Right lobe of liver (tissue), 4 donors: ENCODE data around the gene UNC79.

Source experiments
- CTCF ChIP-seq, 4 donors: fragments of 200-600 bp in 3 of 4; fragments of 450-650 bp in 1 of 4; IDR thresholded peaks; one replicate each; pipeline versions ENCODE4 v1.5.1 to v1.8.0; 2016 to 2022; ENCODE audit warnings: antibody characterized with exemption in 4 of 4, mild to moderate bottlenecking in 2 of 4
- POLR2A ChIP-seq: fragments of 450-650 bp; IDR thresholded peaks from one replicate; pipeline ENCODE4 v1.6.1; 2017; ENCODE audit warnings: antibody characterized with exemption, mild to moderate bottlenecking
- donor health status: DM: no; HTN: no; CAD: no.
- donor health status: DM: no; HTN: no; CAD: no.
- donor health status: DM: no; HTN: yes; CAD: no.

- TF ChIP-seq CTCF (IDR thresholded peaks at IDR 0.05) (no peak), POLR2A (no peak)
These were observed 282.3 kb downstream of the UNC79 start for GRCh38 chr14:93712838-93713724.
